HG02840 (cell line): ENCODE data around the gene ZNF431.
"Not testable (repeated sequence)": the region's sequence is repeated elsewhere in the genome, so short reads cannot be mapped to it uniquely, and the experiment has no call there.

Experiments
- ATAC-seq: cut with Tn5 transposase; IDR thresholded peaks from one replicate; pipeline ENCODE4 v1.9.1; 2021; ENCODE audit warnings: mild to moderate bottlenecking, moderate library complexity, moderate number of reproducible peaks; ENCODE audit not compliant: unreplicated experiment, low FRiP score

Gene ZNF431

DNA sequence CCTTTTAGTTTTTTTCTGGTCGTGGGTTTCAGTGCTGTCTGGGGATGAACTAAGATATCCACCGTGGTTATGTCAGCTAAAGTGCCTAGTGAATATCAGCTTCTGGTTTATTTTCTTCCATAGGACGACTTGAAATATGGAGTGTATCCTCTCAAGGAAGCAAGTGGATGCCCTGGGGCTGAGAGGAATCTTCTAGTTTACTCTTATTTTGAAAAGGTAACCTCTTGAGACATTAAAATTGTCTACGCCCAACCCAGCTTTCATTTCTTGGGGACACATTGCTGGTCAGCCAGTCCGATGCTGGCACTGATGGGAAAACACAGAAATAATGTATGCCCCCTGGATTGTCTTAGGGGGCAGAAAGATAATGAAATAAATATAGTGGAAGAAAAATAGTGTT, 1.6 kb downstream of the ZNF431 start:
- ATAC-seq, result no peak

DNA sequence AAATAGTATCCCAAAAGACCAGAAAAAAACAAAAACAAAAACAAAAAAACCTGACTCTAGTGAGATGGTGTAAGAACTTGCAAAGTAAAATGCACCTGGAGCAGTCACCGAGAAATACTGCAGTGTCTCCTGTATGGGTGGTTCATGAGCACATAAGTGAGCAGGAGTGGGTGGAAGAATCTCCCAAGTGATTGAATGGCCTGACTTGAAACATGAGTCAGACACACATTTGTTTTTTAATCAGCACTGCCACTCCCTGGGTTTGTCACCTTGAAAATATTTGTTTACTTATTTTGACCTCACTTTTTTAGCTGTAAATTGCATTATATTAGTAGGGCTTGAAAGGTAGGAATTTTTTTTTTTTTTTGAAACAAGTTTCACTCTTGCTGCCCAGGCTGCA, 2.0 kb downstream of the ZNF431 start:
- ATAC-seq, result no peak

DNA sequence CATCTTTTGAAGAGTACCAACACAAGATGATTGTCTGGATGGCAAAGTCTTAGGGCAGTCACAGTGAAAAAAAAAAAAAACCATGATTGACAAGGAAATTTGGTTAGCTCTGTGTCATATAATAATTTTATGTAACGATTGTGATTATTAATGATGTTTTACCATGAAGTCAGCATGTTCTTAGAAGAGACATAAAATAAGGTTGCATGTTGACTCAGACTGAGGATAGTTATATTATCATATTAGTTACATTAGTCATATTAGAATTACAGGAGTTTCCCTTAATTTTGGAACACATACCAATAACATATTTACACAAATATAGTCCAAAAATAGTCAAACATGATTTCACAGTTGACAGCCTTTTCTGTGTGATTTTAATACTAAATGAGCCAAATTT, 5.7 kb downstream of the ZNF431 start:
- no peak for ATAC-seq

DNA sequence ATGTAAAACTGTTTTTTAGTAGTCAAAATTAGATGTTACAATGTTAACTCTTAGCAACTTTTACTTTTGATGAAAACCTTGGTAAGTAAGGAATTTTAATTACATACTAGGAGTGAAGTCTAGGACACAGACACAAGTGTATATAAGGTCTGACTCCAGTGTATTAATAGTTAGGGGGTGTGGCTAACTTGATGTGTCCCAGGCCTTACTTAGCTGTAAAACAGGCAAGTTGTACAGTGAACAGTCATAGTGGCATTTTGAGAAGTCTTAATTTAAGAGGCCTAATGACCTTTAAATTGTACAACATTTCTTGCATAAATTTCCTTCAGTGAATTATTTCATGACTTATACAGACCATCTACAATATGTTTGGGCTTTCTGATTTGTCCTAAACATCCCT, 6.8 kb downstream of the ZNF431 start:
- ATAC-seq, result no peak

DNA sequence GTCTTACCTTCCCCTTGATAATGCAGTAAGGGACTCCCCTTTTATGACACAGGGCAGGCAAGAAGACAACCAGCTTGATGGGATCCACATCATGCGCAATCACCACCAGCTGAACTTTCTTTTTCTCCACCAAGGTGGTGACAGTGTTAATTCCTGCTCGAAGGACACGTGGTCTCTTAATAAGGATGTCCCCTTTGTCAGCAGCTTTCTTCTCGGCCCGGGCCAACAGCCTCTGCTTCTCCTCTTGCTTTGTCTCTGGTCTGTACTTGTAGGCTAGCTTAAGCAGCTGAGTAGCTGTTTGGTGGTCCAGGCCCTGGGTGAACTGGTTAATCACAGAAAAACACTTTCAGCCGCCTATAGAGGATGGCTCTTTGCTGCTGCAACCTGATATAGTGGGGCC, 8.0 kb downstream of the ZNF431 start:
- no peak for ATAC-seq

DNA sequence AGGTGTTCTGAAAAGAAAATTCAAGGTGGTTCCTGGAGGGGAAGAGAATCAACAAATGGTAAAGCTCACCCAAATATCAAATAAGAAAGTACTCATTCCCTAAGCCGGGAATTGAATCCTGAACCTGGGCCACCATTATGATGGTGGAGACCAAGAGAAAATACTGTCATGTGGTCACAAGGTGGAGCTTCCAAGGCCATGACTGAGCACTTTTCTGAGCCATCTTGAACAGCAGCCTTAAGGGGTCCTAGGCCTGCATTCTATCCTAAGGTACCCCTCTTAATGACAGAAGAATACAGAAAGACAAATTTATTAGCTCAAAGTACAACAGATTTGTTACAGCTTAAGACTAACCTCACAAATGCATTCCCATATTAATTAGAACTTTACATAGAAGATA, 9.6 kb downstream of the ZNF431 start:
- no peak for ATAC-seq

DNA sequence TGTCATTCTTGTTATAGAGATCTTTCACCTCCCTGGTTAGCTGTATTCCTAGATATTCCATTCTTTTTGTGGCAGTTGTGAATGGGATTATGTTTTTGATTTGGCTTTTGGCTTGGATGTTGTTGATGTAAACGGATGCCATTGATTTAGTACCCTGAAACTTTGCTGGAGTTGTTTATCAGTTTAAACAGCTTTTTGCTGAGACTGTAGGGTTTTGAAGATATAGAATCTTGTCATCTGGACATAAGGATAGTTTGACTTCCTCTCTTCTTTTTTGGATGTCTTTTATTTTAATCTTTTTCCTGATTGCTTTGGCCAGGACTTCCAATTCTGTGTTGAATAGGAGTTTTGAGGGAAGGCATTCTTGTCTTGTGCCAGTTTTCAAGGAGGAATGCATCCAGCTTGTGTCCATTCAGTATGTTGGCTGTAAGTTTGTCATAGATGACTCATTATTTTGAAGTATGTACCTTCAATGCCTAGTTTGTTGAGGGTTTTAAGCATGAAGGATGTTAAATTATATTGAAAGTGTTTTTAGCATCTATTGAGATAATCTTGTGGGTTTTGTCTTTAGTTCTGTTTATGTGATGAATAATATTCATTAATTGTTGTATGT, 16.8 kb downstream of the ZNF431 start:
- no peak for ATAC-seq

DNA sequence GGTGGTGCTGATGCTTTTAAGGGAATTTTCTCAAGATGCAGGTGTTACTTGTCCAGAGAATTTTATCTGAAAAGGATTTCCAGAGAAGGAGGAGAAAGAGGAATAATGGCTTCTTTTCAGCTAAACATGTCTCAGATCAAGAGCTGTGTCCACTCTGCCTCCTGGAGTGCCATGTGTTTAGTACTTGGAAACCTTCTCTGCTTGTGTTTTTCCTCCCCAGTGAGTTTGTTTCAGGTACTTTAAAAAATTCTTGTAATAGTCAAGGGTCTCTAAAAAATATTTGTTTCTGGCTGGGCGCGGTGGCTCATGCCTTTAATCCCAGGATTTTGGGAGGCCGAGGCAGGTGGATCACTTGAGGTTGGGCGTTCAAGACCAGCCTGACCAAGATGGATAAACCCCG, 22.7 kb downstream of the ZNF431 start:
- ATAC-seq, result no peak

DNA sequence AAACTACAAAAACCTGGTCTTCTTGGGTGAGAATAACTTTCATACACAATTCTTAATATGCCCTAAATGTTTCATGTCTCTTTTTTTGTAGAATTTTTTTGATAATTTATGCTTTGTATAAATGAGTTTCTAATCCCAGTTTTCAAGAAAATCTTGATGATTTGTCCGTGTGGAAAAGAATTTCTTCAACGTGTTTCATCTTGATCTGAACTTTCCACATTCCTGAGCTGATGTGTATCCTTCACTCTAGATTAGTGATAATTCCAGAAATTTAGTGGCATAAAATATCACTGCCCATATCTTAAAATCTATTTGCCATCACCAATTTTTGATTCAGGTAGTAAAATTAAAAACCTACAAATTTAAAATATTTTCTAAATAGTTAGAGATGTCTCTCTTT, 24.6 kb downstream of the ZNF431 start:
- ATAC-seq, result no peak

DNA sequence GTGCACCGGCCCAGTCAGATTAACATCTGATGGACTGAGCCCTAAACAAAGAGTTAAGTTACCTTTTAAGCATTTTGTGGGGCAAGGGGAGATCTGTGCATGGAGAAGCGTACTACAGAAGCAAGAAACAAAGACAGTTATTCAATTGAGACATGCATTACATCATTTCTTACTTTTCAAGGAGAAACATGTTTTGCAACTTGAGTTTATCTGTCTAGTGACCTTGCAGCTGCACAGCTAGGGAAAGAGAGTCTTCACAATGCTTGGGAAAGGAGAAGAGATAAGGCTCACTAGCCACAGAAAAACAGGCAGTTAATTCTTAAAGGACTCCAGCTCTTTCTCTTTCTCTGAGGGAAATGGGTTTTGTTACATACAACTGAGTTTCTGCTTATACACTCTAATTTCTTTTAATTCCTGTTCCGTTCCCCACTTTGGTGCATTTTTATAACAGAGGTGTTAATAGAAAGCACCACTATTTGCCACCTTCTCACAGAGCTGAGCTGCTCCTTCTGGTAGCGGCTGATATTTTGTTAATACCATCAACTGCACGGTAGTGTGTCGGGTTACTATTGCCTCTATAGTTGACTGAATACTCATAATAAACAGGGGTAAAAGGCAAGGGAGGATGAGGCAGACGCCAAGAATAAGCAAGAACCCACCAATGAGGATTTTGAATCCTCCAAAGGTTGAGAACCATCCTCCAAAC, 55.9 kb downstream of the ZNF431 start:
- no peak for ATAC-seq

DNA sequence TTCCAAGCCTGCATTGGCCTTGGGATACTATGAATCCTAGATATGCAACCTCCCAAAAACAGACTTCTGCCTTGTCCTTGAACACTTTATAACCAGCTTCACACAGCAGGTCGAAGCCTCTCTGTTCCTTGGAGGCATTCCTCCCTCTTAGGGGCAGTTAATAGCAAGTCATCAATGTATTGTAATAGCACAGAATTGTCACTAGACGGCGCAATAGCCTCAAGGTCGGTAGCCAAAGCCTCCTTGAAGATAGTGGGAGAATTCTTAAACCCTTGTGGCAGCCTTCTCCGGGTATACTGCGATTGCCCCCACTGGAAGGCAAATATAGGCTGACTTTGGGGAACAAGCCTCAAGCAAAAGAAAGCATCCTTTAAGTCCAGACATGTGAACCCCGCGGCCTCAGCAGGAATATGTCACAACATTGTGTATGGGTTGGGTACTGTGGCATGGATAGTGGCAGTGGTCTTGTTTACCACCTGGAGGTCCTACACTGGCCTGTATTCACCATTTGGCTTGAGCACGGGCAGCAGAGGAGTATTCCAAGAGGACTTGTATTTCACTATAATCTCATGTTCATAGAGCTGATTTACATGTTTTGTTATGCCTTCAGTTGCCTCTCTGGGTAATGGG, 61.1 kb downstream of the ZNF431 start:
- ATAC-seq, result no peak

DNA sequence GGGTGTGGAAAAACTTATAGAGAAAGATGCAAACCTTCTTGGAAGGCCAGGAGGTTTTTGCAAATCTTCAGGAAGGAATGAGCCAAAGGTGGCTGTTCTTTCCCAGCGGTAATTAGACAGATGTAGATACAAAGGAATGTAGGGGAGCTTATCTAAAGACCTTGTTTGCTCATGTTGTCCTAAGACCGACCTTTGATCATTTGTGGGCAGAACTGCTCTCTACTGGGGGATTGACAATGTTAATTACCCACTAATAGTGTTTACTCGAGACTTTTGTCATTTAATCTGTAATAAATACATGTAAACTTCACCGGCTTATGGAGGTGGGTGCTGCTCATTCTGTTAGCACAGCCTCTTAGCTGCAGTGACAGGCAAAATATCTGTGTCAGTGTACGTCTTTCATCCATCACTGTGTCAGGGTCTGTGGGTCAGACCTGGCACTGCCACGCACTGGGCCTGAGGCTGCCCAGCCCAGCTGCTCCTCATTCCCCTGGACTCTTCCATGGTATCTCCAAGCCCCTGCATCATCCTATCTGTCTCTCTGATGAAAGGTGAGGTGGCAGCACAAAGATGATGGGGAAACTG, 68.3 kb downstream of the ZNF431 start:
- ATAC-seq, result no peak

DNA sequence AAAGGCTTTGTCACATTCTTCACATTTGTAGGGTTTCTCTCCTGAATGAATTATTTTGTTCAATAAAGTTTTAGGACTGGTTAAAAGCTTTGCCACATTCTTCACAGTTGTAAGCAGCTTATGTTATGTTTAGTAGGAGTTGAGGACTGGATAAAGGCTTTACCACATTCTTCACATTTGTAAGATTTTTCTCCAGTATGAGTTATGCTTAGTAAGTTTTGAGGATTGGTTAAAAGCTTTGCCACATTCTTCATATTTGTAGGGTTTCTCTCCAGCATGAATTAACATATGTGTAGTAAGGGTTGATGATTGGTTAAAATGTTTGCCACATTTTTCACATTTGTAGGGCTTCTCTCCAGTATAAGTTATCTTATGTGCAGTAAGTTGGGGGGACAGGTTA, 79.9 kb downstream of the ZNF431 start:
- no peak for ATAC-seq

DNA sequence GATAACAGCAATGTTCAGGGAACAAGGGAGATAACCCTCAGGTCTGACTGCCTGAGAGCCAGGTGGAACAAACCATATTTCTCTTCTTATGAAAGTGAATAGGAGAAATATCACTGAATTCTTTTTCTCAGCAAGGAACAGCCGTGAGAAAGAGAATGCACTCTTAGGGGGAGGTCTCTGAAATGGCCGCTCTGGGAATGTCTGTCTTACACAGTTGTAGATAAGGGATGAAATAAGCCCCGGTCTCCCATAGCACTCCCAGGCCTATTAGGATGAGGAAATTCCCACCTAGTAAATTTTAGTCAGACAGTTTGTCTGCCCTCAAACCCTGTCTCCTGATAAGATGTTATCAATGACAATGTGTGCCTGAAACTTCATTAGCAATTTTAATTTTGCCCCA, 88.1 kb downstream of the ZNF431 start:
- ATAC-seq, result not testable (repeated sequence)

DNA sequence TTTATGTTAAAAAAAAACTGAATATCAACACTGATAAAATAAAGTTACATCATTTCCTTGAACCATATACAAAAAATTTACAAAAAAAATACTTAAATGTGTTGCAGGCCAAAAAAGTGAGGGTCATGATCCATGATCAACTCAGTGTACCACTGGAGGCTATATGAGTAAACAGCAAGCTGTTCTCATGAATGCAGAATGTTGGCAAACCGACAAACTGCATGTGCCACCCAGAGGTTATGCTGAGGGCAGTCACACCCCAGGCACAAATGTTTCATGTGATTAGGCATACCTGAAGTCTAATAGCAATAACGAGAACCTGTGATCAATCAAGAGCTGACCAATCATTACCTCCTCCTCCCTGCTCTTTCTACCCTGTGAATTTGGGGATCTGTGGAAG, 91.9 kb downstream of the ZNF431 start:
- ATAC-seq, result no peak

DNA sequence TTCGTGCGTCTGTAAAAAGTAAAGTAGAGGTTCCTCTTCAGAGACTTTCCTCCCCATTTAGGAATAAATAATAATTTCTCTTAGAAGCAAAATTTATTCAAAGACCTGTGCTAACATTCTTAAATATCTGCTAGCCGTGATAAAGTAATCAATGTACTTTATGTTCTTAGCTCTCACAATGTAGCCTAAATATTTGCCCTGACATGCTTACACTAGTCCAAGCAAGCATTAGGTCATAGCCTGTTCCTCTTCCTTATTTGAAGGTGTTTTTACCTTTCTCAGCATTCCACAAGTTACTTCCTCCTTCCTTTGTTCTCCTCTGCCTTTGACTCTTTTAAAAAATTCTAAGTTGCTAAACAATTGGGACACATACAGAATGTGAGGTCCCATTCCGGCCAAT, 94.9 kb downstream of the ZNF431 start:
- ATAC-seq, result not testable (repeated sequence)

DNA sequence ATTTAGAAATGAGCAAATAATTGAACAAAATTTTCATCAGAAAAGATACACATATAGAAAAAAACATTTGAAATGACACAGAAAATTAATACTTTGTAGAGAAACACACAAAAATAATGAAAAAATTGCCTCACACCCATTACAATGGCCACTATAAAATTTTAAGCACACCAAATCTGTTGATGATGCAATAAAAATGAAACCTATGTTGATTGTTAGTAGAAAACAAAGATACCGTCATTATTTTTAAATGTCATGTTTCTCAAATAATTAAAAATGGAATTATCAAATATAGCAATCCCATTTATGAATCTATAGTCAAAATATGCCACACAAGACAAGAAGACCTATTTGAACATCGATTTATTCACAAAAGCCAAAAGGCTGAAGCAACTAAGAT, 96.8 kb downstream of the ZNF431 start:
- no peak for ATAC-seq
